Putamen (tissue), 1 donor: ENCODE data around the gene SND1.

Experiments used
- DNase-seq: peaks from one replicate; pipeline ENCODE4 v3.0.0-alpha.2; 2016; ENCODE audit warnings: low spot score

The SND1 gene

DNA sequence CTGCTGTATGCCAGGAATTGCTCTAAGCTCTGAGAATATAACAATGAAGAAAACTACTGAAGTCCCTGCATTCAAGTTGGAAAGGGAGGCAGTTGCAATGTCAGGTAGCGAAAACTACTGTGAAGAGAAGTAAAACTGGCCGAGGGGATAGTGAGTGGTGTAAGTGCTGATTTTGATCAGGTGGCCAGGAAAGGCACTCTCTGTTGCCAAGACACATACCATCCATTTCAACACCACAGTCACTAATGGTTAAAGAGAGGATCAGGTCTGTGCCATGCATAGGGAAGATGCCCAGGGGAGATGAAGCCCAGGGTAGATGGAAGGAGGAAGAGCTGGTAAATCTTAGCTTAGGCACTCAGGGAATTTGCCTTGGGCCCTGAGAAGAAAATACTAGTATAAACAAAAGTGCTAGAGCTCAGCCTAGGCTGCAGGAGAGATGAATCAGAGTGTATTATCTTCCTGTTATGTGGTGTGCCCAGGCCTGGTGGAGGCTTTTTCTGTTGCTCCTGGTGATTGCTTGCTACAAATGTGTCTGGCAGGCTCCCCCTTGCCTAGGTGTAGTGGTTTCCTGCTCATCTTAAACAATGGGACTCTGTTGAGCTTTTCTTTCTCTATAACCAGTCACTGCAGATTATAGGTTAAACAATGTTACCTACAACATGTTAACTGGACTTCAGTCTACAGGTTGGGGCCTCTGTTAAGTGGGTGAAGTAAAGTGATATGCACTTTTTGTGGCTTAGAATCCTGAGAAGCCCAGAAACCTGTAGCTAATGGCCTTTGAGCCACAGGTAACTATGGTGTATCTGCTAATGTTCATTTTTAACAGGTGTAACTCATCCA lies 253.7 kb downstream of the SND1 start:
- DNase-seq, result no peak

DNA sequence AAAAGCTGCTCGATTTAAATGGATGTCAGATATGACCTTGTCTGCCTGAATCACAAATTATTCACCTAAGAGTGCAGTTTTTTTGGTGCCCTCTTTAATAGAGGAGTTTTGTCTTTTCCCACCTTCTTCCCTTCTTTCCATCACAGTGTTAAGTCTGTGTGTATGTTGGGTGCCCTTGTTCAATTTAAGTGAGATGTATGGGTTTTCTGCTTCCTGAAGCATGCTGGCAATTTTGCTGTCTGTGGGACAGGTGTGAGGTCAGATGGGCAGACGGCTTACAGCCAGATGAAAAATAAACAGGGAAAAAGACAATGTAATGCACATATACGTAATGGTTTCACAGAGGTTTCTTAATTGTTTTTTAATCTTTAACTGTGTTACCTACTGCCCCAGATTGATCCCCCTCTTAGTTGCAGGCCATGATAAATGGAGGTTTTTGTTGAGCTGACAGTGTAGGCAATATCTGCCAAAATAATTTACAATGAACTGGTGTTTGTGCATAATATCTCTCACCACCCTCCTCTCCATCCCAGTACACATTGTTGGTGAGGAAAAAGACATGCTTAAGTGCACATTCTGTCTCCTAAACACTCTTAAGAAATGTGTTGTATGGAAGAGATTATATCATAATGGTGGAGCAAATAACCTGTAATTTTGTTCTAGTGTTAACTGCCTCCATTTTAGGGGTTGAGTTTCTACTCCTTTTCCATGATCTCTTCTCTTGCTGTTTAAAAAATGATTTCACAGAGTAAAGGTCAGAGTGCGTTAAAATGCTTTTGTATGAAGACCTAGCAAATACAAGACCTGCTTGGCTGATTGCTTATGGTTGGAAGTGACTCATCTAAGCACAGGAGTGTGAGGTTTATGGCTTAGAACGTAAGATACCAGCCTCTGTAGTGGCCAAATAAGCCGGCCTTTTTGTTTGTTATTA lies 255.4 kb downstream of the SND1 start:
- no peak for DNase-seq

DNA sequence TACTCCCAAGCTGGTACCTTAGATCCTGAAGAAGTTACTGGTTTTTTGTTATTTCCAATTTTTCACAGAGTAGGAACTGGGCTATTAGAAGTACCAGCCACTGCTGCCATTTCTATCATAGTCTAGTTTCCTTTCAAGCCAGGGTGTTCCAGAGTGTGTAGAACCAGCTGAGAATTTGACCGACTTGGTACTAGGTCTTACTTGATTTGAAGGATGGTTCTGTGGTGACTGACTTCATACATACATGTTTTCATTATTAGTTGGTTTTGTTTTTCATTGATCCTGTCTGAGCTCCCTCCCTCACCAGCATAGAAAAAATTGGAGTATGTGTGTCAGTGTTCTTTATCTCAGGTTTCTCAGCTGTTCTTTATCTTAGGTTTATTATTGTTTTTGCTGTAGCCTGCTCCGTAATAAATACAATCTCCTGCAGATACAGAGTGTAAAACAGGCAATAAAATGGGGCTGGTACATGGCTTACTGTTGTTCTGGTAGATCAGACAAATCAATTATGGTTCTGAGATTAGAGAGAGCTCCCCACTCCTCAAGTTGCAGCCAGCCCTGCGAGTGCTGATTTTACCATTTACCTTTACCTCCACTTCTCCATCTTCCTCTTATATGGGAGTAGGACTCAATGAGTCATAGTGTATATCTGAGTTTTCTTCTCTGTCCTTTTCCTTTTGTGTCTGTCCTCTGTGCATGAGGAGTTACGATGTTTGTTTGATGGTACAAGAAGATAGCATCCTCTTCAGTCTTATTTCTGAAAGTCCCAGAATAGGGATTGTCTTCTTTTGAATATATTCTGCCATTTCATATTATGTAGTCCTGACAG lies 256.6 kb downstream of the SND1 start:
- no peak for DNase-seq

DNA sequence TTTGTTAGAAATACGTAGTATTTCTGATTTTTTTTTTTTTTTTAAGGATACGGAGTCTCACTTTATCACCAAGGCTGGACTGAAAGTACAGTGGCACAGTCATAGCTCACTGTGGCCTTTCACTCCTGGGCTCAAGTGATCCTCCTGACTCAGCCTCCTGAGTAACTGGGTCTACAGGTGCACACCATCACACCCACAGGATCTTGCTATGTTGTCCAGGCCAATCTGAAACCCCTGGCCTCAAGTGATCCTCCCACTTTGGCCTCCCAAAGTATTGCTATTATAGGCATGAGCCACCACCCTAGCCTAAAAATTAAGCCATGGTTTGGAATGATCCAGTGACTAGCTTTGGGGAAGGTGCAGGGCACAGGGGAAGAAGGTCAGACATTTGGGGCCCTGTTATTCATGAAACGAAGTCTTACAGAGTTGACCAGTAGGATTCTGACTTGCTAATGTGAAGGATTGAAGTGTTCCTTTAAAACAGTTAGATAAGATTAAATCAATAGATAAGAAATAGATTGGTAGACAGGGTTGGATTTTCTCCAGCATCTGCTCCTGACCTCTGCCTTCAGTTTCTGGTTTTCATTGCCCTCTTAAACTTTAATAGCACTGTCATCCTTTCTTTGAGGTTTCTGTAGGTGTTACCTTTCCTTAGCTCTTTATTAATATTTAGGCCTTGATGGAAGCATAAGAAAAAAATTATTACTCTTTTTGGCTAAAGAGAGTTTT lies 257.6 kb downstream of the SND1 start:
- DNase-seq, result no peak

DNA sequence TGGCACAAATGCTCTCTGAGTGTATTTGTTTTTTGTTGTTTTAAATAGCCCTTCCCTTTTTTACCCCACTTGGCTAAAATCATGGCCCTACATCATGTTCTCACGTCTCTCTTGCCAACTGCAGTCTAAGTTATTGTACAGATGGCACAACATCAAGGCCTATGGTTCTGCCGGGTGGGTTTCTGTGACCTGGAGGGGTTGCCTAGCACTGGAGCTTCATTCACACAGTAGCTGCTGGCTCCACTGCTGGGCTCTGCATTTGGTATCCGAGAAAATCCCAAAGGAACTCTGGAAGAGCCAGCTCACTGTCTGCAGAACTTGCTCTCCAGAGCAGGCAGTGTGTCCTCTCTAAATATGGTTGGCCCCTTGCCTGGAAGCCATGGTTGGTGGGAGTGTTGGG lies 258.7 kb downstream of the SND1 start:
- no peak for DNase-seq

DNA sequence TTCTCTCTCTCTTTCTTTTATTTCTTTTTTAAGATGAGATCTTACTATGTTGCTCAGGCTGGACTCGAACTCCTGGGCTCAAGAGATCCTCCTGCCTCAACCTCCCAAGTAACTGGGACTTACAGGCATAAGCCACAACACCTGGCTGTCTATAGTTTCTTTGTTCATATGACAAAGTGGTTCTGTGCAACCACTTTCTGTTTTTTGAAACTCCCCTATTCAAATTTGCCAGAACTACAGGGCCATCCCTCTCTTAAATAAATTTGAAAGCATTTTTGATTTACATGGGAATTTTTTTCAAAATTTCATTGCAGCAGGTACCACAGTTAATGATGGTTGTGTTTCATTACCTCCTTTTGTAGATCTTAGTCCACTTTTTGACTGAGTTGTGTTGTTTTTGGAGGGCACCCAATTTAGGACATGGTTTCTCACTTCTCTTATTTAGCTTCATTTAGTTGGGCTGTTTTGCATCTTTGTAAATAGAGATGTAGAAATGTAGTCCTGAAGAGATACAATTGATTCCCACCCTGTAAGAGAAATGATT lies 260.0 kb downstream of the SND1 start:
- DNase-seq, result no peak

DNA sequence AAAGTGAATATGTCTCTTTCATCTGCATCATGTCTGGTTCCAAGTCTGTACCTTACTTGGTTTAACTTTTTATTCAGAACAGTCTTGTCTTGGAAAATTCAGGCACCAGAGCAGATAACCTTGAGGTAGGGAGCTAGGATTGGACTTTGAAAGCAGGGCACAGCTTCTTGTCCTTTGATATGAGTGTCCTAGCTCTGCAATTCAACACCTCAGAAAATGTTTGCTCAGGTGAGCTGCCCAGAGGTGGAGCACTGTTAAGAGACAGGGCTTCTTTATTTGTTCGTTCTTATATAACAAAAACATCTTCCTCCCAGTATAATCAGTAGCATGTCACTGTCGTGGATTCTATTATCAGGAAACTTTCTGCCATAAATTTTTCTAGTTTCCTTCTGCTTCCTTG lies 260.9 kb downstream of the SND1 start:
- no peak for DNase-seq

DNA sequence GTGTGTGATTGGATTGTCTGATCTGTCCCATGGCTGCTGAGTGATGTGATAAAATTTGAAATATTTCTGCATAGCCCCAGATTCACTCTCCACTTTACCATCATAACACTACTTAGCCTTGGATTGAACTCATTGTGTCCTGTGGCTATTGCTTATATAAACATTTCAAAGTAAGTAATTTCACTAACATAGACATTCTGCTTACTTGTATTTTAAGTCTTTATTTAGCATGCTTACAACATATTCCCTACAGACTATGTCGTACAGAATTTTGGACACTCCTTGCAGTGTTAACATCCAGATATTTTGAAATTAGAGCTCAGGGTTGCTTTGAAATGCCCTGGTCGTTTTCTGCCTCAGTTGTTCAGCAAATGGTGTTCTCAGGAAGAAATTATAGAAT lies 261.7 kb downstream of the SND1 start:
- no peak for DNase-seq

DNA sequence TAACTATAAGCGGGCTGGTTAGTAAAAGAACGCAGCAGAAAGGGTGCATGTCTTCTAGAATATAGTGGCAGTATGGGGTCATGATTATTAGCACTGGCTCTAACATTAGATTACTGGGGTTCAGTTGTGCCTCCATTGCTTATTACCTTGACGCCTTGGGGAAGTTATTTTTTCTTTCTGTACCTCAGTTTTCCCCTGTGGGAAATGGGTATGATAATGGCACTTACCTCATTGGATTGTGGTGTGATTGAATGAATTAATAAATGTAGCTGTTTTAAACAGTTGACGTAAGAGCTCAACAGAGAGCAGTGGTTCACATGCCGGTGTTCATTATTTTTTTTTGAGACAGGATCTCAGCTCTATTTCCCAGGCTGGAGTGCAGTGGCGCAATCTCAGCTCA lies 262.7 kb downstream of the SND1 start:
- DNase-seq, result no peak

DNA sequence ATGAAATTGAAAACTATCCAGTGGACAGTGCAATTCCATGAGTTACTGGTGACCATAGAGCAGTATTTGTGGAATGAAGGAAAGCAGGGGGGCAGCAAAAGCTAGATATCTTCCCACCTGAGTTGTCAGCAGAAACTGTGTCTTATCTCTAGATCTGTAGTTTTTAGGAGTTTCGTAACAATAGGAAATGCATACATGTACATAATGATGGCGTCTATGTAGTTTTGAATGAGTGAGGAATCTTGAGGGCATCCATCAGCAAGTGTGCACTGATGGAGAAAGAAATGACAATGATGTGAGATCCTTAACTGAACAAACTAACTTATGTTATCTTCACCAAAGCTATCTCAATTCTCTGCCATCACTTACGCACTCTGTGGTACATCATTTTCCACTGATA lies 264.7 kb downstream of the SND1 start:
- no peak for DNase-seq

DNA sequence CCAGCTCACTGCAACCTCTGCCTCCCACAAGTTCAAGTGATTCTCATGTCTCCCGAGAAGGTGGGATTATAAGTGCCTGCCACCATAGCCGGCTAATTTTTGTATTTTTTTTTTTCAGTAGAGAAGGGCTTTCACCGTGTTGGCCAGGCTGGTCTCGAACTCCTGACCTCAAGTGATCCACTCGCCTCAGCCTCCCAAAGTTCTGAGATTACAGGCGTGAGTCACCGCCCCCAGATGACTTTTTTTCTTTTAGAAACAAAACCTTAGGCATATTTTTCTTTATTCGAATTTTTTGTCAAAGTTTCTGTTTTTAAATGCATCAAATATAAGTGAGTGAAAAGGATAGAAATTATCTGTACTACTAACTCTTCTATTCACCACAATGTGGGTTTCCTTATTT lies 266.1 kb downstream of the SND1 start:
- no peak for DNase-seq

DNA sequence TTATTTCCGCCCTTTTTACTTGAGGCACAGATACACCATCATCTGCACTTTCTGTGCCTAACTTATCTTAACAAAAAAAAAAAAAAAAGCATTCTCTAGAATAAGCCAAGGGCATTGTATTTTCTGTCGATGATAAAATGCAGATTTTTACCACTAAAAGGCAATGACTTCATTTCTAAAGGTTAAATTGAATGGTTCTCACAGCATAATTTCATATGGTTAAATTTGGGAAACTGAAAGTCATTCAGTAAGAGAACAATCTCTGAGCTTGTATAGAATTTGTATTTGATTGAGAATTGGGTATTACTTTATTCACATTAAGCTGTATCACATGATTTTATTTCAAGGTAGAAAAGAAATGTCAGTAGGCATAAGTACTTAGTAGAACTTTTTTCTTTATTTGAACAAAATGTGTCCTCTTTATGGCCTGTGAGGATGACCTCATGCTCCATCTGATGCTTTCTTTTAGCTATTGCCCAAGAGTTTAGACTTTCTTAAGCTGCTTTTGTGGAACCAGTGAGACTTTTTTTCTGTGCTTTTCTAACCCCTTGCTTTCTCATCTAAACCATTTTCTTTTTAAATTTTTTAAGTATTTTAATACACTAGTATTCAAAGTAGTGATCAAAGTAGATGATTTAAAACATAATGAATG lies 268.9 kb downstream of the SND1 start:
- no peak for DNase-seq

DNA sequence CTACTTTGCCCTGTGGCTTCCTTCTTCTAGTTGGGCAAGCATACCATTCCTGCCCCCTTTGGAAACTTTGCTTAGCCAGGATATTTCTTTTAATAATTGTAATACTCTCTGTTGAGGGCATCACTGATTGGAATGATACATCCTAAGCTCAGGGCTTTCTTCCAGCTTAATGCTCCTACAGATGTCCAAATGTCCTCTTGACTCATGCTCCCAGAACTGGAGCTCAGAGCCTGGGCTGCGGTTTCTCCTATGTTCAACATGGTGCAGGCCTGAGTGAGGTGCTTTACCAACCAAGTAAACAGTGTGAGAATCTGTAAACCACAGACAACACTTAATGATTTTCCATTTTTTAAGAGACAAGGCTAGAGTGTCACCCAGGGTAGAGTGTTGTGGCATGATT lies 270.7 kb downstream of the SND1 start:
- DNase-seq, result no peak

DNA sequence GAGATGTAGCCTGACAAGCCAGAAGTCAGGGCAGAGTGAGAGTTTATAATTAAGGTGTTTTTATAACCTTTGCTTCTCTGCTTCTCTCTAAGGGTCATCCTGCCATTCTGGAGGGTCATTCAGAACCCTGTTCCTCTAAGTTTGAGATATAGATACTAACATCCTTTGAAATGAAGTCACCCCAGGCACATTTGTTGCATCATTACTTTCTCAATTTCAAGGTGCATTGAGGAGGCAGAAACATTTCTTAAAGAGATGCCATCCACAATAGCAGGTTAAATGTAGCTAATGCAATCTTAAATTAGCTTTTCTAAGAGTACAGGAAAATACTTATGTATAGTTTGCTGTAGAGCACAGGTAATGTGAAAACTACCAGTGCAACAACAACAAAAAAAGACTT lies 272.9 kb downstream of the SND1 start:
- no peak for DNase-seq

DNA sequence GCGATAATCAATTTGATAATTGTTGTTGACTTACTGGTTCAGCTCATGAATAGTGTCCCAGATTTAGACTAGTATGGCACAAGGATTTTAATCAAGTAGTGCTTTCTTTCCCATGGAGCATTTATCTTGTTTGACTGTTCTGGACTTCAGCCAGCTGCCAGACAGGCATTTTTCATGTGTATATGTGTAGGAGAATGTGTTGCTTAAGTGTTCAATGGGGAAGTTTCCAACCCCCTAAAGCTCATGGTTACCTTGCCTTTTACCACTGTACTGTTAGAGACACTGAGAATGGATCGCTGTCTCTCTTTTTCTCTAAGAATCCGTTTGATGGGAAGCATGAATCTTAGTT lies 275.3 kb downstream of the SND1 start:
- DNase-seq, result no peak

DNA sequence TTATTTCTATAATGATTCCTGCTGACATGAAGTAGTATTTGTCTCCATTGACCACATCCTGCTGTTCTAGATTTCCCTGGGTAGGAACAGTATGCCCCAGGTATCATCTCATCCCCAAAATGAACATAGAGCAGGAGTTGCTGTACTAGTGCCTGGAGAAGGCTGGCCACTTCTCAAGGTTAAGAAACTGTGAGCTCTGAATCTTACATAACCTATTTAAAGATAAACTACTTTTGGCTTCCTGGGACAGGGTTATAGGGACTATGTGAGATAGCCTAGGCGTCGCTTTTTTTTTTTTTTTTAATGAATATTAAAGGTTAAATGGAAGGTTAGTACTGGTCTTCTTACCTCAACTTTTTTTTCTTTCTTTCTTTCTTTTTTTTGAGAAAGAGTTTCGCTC lies 276.2 kb downstream of the SND1 start:
- DNase-seq, result no peak

DNA sequence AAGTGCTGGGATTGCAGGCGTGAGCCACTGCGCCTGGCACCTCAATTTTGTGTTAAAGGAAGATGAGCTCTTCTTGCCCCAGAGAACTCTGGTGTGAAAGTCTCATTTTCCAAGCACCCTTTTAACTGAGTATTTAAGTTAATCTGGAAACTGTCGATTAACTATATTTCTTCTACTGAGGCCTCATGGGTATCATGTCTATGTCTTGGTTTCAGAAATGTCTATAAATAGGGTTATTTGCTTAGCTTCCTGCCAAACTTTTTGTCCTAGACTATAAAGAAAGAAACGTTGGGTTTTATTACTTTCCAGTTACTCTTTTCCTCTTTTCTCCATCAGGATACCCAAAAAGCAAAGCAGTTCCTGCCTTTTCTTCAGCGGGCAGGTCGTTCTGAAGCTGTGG lies 276.9 kb downstream of the SND1 start:
- no peak for DNase-seq

DNA sequence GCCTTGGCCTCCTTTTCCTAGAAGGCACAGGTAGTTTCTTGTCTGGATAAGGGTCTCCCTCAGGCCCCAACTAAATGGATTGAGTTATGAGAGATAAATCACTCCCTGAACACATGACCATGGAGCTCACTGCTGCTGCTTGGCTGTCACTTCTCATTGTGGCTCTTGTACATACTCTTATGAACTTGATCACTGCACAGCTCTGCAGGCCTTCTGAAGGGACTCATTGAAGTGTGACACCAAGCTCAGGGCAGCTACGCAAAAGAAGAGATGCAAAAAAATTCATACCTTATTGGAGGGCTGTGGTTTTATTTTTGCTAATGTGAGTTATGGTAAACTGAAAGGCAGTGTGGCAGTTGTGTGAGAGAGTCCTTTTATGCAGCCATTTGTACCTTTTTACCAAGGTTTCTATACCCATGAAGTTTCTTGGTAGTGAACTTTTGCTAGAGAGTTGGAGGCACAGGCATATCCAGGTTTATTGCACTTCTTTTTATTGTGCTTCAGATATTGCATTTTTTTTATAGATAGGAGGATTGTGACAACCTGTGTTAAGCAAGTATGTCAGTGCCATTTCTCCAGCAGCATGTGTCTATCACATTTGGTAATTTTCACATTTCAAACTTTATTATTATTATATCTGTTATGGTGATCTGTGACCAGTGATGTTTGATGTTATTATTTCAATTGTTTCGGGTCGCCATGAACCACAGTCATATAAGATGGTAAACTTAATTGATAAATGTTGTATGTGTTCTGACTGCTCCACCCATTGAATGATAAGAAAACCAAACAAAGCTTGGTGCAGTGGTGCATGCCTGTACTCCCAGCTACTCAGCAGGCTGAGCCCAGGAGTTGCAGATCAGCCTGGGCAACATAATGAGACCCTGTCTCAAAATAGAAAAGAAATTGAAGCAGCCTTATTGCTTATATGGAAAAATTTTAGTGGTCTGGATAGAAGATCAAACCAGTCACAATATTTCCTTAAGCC lies 278.6 kb downstream of the SND1 start:
- DNase-seq, result no peak

DNA sequence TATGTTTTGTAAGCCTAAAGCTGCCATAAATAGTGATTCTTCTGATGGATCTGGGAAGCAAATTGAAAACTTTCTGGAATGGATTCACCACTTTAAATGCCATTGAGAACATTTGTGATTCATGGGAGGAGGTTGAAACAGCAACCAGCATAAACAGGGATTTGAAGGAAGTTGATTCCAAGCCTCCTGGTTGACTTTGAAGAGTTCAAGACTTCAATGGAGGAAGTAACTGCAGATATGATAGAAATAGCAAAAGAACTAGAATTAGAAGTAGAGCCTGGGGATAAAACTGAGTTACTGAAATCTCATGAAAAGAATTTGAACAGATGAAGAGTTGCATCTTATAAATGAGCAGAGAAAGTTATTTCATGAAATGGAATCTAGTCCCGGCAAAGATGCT lies 280.1 kb downstream of the SND1 start:
- no peak for DNase-seq

DNA sequence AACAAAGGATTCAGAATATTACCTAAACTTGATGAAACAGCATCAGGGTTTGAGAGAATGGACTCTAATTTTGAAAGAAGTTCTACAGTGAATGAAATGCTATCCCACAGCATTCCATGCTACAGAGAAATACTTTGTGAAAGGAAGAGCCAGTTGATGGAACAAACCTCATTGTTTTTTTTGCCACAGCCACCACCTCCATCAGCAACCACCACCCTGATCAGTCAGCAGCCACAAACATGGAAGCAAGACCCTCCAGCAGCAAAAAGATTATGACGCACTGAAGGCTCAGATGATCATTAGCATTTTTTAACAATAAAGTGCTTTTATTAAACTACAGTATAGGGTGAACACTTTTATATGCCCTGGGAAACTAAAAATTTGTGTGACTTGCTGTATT lies 280.5 kb downstream of the SND1 start:
- no peak for DNase-seq
